Measurements from ENCODE around the gene GNPNAT1. TPM values are rescaled to one million over a fixed set of nuclear protein-coding genes. Genes with fewer than 3 reads are reported as not detected.

GNPNAT1 gene
- total RNA-seq (2022; extraction: Qiagen RNA extraction; ENCODE audit: low read depth), result 42.7 to 55.9 TPM (median 51.0 TPM) in 5 replicates

DNA sequence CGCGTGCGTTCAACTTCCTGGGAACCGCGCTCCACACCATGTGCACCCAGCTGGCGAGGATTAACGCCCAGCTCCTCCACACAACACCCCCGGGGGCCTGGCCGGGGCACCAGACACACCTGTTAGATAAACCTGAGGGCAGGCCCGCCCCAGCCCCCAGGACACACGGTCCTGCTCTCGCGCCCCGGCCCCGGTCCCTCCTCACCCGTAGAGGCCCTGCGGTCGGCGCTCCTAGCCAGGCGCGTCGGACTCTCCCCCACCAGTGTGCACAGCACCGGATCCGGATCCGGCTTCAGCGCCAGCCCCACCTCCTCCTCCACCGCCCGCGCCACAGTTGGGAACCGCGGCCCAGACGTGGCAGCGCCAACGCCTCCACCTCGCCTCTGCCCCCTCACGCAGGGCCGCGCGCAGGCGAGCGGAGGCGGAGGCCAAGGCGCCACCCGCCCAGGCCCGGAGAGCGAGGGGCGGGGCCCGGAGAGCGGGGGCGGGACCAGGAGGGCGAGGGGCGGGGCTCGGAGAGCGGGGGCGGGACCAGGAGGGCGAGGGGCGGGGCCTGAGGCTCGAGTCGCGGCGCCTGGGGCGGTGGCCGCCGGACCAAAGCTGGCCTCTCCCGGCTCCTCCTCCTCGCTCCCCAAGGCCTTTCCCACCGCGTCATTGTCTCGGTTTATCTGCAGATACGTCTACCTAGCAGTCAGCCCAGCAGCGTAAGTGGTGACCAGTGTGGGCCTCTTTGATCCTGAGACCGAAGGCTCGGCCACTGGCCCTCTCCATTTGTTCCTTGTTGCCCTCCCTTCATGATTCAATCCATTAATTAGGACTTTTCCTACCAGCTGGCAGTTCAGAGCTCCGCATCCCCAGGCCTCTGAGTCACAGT is at the start of gene GNPNAT1:
TSS of gene GNPNAT1 (minus strand) at position 385 of the 874 bp plus-strand sequence. CDS start 6,957 bp downstream, outside the sequence.

GRCh38 chr14:52729925-52730708 is 61.3 kb downstream of the GNPNAT1 start, which contains the start of gene STYX:
Gene STYX (plus strand): TSS chr14:52730166. CDS start chr14:52730475, 309 bp downstream.

Other genes starting within 250 kb of the GNPNAT1 start
- 0.67 to 1.5 TPM (median 1.1 TPM) in 5 replicates for gene TXNDC16, start 239.1 kb downstream of the GNPNAT1 start, total RNA-seq (2022; extraction: Qiagen RNA extraction; ENCODE audit: low read depth)
- gene GPR137C, start 238.8 kb downstream of the GNPNAT1 start, total RNA-seq (2022; extraction: Qiagen RNA extraction; ENCODE audit: low read depth), result 0.07 to 0.17 TPM (median 0.09 TPM) in 4 of 5 replicates, not detected in the other
- 43.6 to 63.9 TPM (median 54.6 TPM) in 5 replicates for gene ERO1A, start 96.0 kb downstream of the GNPNAT1 start, total RNA-seq (2022; extraction: Qiagen RNA extraction; ENCODE audit: low read depth)
- 79.8 to 110 TPM (median 86.4 TPM) in 5 replicates for gene PSMC6, start 84.4 kb downstream of the GNPNAT1 start, total RNA-seq (2022; extraction: Qiagen RNA extraction; ENCODE audit: low read depth)
- 4.3 to 6.8 TPM (median 5.8 TPM) in 5 replicates for gene STYX, start 61.4 kb downstream of the GNPNAT1 start, total RNA-seq (2022; extraction: Qiagen RNA extraction; ENCODE audit: low read depth)
- gene FERMT2, start 159.4 kb upstream of the GNPNAT1 start, total RNA-seq (2022; extraction: Qiagen RNA extraction; ENCODE audit: low read depth), result 31.2 to 45.7 TPM (median 42.7 TPM) in 5 replicates